Bronchial epithelial cell (primary cell): Measurements from ENCODE around the gene KCND1. TPM values are rescaled to one million over a fixed set of nuclear protein-coding genes. Genes with fewer than 3 reads are reported as not detected.

Experiments
- DNase-seq: peaks from one replicate; pipeline ENCODE4 v3.0.0-alpha.2; 2010; ENCODE audit warnings: low read depth
- FAIRE-seq: peaks from 2 replicates; lab custom pipeline; 2011; peaks lifted over from hg19 to GRCh38; lab: Jason Lieb, UNC
- H3K27me3 ChIP-seq: 2 replicates; pipeline ENCODE4 v1.5.1; 2011; ENCODE audit warnings: low read length; ENCODE audit not compliant: control insufficient read depth, insufficient read depth
- H3K36me3 ChIP-seq: 2 replicates; pipeline ENCODE4 v1.5.1; 2011; ENCODE audit warnings: low read length; ENCODE audit not compliant: control insufficient read depth, insufficient read depth
- H3K4me3 ChIP-seq: 2 replicates; pipeline ENCODE4 v1.5.1; 2011; ENCODE audit warnings: mild to moderate bottlenecking, low read depth, low read length, control low read depth
- total RNA-seq: library from RNA; depleted of rRNA; stranded (reverse); fragments of >200 nt; gene quantifications from 2 replicates; pipeline ENCODE4 v1.2.1, GENCODE V29; 2014
- TF ChIP-seq, protein P1 (sequence below): IDR thresholded peaks from 2 replicates; pipeline ENCODE4 v1.5.1; 2011; ENCODE audit warnings: mild to moderate bottlenecking, moderate library complexity, low read length, control low read depth, inconsistent platforms; ENCODE audit not compliant: insufficient read depth, severe bottlenecking

Gene KCND1
- total RNA-seq, 1 donor from 2014 or later: 0.26 TPM

DNA sequence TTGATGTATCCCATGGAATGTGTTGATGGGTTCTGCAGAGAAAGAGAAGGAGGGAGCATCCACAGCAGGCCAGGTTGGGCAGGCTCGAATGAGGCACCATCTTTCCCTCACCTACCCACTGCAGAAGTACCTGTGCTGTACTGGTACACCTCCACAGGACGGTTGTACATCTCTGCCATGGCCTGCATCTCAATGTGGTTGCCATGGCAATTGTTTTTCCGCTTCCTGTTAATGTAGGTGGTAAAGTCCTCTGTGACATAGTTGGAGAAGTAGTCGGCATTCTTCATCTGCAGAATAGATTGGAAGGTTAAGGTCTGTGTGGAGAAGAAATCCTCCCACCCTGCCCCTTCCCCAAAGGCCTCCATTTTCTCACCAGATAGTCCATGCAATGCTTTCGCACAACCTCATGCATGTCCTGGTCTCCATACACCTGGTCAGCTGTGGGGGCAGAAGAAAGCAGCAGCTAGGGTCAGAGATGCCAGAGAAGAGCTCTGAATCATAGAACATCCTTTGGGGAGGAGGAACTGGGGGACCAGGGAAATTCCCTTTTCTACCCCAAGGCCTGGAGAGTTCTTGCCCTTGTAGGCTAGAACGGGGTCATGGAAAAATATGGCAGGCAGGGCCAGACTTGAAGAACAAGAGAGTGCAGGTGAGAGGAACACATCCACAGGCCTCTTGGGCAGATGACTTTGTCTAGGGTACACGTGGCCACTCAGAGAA, 36.9 kb downstream of the KCND1 start:
- TF ChIP-seq, protein P1, sequence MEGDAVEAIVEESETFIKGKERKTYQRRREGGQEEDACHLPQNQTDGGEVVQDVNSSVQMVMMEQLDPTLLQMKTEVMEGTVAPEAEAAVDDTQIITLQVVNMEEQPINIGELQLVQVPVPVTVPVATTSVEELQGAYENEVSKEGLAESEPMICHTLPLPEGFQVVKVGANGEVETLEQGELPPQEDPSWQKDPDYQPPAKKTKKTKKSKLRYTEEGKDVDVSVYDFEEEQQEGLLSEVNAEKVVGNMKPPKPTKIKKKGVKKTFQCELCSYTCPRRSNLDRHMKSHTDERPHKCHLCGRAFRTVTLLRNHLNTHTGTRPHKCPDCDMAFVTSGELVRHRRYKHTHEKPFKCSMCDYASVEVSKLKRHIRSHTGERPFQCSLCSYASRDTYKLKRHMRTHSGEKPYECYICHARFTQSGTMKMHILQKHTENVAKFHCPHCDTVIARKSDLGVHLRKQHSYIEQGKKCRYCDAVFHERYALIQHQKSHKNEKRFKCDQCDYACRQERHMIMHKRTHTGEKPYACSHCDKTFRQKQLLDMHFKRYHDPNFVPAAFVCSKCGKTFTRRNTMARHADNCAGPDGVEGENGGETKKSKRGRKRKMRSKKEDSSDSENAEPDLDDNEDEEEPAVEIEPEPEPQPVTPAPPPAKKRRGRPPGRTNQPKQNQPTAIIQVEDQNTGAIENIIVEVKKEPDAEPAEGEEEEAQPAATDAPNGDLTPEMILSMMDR: no peak
- H3K36me3 ChIP-seq: peaks cover 3% of the 10 kb centered on the region
- H3K27me3 ChIP-seq: no peaks in the 10 kb centered on the region
- FAIRE-seq (no peak), DNase-seq (no peak)
- H3K4me3 ChIP-seq: no peak overlapping the region

DNA sequence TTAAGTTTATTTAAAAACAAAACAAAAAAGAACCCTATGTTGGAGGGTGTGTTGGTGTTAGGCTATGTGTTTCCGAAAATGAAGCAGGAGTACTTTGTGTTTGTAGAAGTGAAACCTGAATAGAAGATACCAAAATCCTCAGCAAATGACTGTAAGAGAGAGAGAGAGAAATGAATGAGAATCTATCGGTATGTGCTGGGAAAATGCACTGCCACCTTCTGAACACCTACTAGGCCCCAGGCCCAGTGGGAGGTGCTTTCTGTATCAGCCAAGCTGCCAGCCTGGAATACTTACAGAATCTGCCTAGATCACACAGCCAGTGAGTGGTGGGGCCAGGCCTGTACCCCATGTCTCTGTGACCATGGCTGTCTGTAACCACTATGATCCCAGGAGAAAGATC, 37.9 kb downstream of the KCND1 start:
- DNase-seq: no peak
- peaks cover 3% of the 10 kb centered on the region for H3K36me3 ChIP-seq
- H3K27me3 ChIP-seq: no peaks in the 10 kb centered on the region
- H3K4me3 ChIP-seq: no peak overlapping the region
- TF ChIP-seq, protein P1: no peak
- FAIRE-seq: no peak

DNA sequence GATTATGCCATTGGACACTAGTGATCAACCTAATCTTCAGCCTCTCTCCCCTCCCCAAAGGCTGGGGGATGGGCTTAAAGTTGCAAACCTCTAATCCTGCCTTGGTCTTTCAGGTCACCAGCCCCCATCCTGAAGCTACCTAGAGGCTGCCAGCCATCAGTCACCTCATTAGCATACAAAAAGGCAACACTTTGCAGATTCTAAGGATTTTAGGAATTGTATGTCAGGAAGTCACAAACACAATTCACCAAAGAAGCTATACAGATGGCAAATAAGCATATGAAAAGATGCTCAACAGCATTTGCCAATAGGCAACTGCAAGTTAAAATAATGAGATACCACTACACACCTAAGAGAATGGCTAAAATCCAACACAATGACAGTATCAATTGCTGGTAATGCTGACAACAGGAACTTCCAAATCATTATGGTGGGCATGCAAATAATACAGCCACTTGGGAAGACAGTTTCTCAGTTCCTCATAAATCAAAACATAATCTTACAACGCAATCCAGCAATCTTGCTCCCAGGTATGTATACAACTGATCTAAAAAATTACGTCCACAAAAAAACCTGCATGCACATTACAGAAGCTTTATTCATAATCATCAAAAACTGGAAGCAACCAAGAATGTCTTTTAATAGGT, 43.8 kb downstream of the KCND1 start:
- DNase-seq (no peak), FAIRE-seq (no peak)
- Histone ChIP-seq H3K36me3 (peaks cover 9% of the 10 kb centered on the region), H3K27me3 (no peaks in the 10 kb centered on the region), H3K4me3 (no peak overlapping the region)
- TF ChIP-seq, protein P1: no peak

DNA sequence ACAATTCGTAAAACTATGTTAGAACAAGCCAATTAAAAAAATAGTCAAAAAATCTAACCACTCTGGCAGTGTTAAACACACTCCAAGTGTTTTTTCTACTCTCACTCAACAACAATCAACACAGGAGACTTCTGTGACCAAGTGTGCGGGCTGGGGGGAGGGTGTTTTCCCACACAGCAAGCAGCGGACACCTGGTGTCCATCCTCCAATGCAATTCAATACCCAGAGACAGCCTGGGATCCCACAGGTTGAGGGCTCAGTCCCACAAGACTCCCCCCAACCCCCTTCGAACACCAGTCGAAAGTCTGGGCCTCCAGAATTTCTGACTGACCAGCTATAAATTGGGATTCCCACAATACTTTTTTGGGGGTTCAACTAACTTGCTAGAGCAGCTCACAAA, 44.5 kb downstream of the KCND1 start:
- H3K36me3 ChIP-seq: peaks cover 9% of the 10 kb centered on the region
- no peak for FAIRE-seq
- DNase-seq: no peak
- H3K4me3 ChIP-seq: no peak overlapping the region
- TF ChIP-seq, protein P1: no peak
- H3K27me3 ChIP-seq: no peaks in the 10 kb centered on the region

DNA sequence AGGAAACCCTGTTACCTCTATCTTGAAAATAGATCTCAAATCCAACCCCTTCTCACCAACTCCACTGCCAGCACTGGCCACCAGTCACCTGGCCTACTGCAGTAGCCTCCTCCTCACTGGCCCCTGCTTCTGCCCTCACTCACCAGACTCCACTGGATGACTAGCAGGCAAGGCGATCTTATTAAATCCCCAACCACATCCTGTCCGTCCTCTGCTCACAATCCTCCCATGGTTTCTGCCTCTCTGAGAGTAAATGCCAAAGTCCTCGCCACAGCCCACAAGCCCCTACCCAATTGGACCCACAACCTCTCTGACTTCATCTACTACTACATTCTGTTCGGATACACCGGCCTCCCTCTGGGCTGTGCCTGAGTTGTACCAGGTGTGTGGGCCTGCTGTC, 47.4 kb downstream of the KCND1 start:
- no peaks in the 10 kb centered on the region for H3K27me3 ChIP-seq
- peaks cover 9% of the 10 kb centered on the region for H3K36me3 ChIP-seq
- TF ChIP-seq, protein P1: no peak
- DNase-seq (no peak), FAIRE-seq (no peak)
- no peak overlapping the region for H3K4me3 ChIP-seq
